A549 (cell line): ENCODE results near the gene NPR3.

Experiments used
- CTCF ChIP-seq: fragments of >200 bp; sonication (Bioruptor Twin); formaldehyde crosslinking; IDR thresholded peaks from 3 replicates; pipeline ENCODE4 v1.5.1; 2016
- EP300 ChIP-seq, 2 experiments: fragments of >200 bp; sonication (Bioruptor Twin); formaldehyde crosslinking; IDR thresholded peaks; 2 replicates in 1 of 2; 3 replicates in 1 of 2; pipeline ENCODE4 v1.6.1; 2016 to 2017
- HOXA7 ChIP-seq: fragments of 250-450 bp; sonication (Bioruptor Pico); IDR thresholded peaks from 2 replicates; pipeline ENCODE4 v1.5.0; 2020; ENCODE audit warnings: mild to moderate bottlenecking, moderate library complexity
- MAFK ChIP-seq: fragments of 450-650 bp; IDR thresholded peaks from 2 replicates; pipeline ENCODE4 v1.6.1; 2014; ENCODE audit not compliant: partially characterized antibody
- MAZ ChIP-seq: fragments of 150-350 bp; IDR thresholded peaks from 2 replicates; pipeline ENCODE4 v1.6.1; 2014; ENCODE audit warnings: antibody characterized with exemption, low read depth, low read length, borderline replicate concordance
- MYC ChIP-seq: IDR thresholded peaks from 2 replicates; pipeline ENCODE4 v1.6.1; 2012; ENCODE audit warnings: mild to moderate bottlenecking, inconsistent platforms, low read length, improper control_type of control experiment, borderline replicate concordance
- POLR2A ChIP-seq: IDR thresholded peaks from 2 replicates; pipeline ENCODE4 v1.6.1; 2012; ENCODE audit warnings: mild to moderate bottlenecking, low read length
- RCOR1 ChIP-seq: fragments of 150-350 bp; IDR thresholded peaks from 2 replicates; pipeline ENCODE4 v1.6.1; 2014; ENCODE audit warnings: antibody characterized with exemption, low read length, low read depth
- RFX5 ChIP-seq: fragments of 450-650 bp; IDR thresholded peaks from 2 replicates; pipeline ENCODE4 v1.7.1; 2014; ENCODE audit warnings: antibody characterized with exemption, mild to moderate bottlenecking, moderate library complexity
- SREBF2 ChIP-seq: fragments of 450-650 bp; IDR thresholded peaks from 2 replicates; pipeline ENCODE4 v1.6.1; 2014; ENCODE audit warnings: mild to moderate bottlenecking, moderate library complexity
- TF ChIP-seq, protein P1 (sequence below): fragments of >200 bp; sonication (Bioruptor Twin); formaldehyde crosslinking; IDR thresholded peaks from 3 replicates; pipeline ENCODE4 v1.6.1; 2016

DNA sequence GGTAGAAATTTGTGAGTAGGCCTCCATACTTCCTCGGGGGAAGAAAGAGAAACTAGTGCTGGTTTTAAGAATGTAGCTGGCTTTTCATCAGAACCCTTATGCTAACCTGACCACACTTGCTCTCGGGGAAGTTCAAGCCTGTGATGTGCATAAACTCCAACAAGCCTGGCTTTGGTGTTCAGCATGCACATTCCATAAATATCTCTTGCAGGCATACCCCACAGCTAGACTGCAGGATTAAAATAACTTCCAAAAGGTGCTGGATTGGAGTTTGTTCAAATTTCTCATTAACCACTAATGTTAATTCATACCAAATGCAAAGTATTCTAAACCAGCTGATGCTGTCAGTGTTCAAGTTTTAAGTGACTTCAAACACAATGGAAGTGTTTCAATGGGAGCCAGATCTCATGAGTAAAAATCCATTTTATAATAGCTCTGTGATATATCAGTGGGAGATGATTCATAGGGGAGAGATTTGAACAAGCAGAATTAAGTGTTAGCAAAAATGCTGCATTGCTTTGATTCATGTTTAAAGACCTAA lies 79.4 kb downstream of the NPR3 start:
- TF ChIP-seq CTCF (no peak), EP300 (IDR thresholded peaks at IDR 0.05) (no peak), MAZ (no peak), HOXA7 (CRISPR knock-in tag) (no peak), RCOR1 (no peak), RFX5 (no peak), POLR2A (no peak), MYC (no peak), SREBF2 (no peak), MAFK (no peak)
- TF ChIP-seq, protein P1, sequence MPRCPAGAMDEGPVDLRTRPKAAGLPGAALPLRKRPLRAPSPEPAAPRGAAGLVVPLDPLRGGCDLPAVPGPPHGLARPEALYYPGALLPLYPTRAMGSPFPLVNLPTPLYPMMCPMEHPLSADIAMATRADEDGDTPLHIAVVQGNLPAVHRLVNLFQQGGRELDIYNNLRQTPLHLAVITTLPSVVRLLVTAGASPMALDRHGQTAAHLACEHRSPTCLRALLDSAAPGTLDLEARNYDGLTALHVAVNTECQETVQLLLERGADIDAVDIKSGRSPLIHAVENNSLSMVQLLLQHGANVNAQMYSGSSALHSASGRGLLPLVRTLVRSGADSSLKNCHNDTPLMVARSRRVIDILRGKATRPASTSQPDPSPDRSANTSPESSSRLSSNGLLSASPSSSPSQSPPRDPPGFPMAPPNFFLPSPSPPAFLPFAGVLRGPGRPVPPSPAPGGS = no peak
